Astrocyte (in vitro differentiated cells and primary cell): ENCODE results near the gene GSTP1.

Experiments
- CTCF ChIP-seq: IDR thresholded peaks from 2 replicates; pipeline ENCODE4 v1.5.1; 2011; ENCODE audit warnings: low read depth, mild to moderate bottlenecking, inconsistent platforms, low read length, moderate library complexity; ENCODE audit not compliant: insufficient read depth
- EZH2 ChIP-seq: IDR thresholded peaks from 2 replicates; pipeline ENCODE4 v1.6.1; 2012; ENCODE audit warnings: mild to moderate bottlenecking, low read length, inconsistent platforms; ENCODE audit not compliant: insufficient read depth

GRCh38 chr11:67613313-67613959 lies 29.8 kb downstream of the GSTP1 start:
- no peak for TF ChIP-seq CTCF
- TF ChIP-seq EZH2 = no peak
